ENCODE data around the gene USO1. TPM values are rescaled to one million over a fixed set of nuclear protein-coding genes. Genes with fewer than 3 reads are reported as not detected.

USO1 gene
- total RNA-seq, 1 donor from 2014 or later = 48.5 TPM

- Mint-ChIP-seq H3K4me1 (ENCODE audit: unreplicated experiment) (peaks cover 5% of the 10 kb centered on the region), H3K27ac (ENCODE audit: unreplicated experiment) (no peak overlapping the region), H3K27me3 (ENCODE audit: unreplicated experiment) (peaks cover 4% of the 10 kb centered on the region), H3K4me3 (ENCODE audit: unreplicated experiment) (no peak overlapping the region), H3K36me3 (ENCODE audit: low read depth, unreplicated experiment) (no peaks in the 10 kb centered on the region), H3K9me3 (ENCODE audit: unreplicated experiment) (no peaks in the 10 kb centered on the region)
- no peak for TF ChIP-seq CTCF (IDR thresholded peaks at IDR 0.05; ENCODE audit: unreplicated experiment)
- DNase-seq (ENCODE audit: low spot score) = no peak
Observed at GRCh38 chr4:75834095-75834771, 109.9 kb downstream of the USO1 start.

GRCh38 chr4:75834772-75835154 is 110.4 kb downstream of the USO1 start:
- Mint-ChIP-seq H3K27me3 (ENCODE audit: unreplicated experiment) (peaks cover 4% of the 10 kb centered on the region), H3K4me1 (ENCODE audit: unreplicated experiment) (peaks cover 5% of the 10 kb centered on the region), H3K27ac (ENCODE audit: unreplicated experiment) (no peak overlapping the region), H3K4me3 (ENCODE audit: unreplicated experiment) (no peak overlapping the region), H3K9me3 (ENCODE audit: unreplicated experiment) (no peaks in the 10 kb centered on the region), H3K36me3 (ENCODE audit: low read depth, unreplicated experiment) (no peaks in the 10 kb centered on the region)
- TF ChIP-seq CTCF (IDR thresholded peaks at IDR 0.05; ENCODE audit: unreplicated experiment) = no peak
- DNase-seq (ENCODE audit: low spot score) = no peak

GRCh38 chr4:75841641-75842520 is 117.5 kb downstream of the USO1 start:
- H3K27ac Mint-ChIP-seq (ENCODE audit: unreplicated experiment) = no peak overlapping the region
- H3K27me3 Mint-ChIP-seq (ENCODE audit: unreplicated experiment) = peaks cover 4% of the 10 kb centered on the region
- H3K36me3 Mint-ChIP-seq (ENCODE audit: low read depth, unreplicated experiment) = no peaks in the 10 kb centered on the region
- TF ChIP-seq CTCF (IDR thresholded peaks at IDR 0.05; ENCODE audit: unreplicated experiment) = no peak
- H3K9me3 Mint-ChIP-seq (ENCODE audit: unreplicated experiment) = no peaks in the 10 kb centered on the region
- DNase-seq (ENCODE audit: low spot score) = no peak
- no peak overlapping the region for H3K4me3 Mint-ChIP-seq (ENCODE audit: unreplicated experiment)
- peaks cover 14% of the 10 kb centered on the region for H3K4me1 Mint-ChIP-seq (ENCODE audit: unreplicated experiment)

GRCh38 chr4:75843596-75843995 is 119.2 kb downstream of the USO1 start:
- no peak for TF ChIP-seq CTCF (IDR thresholded peaks at IDR 0.05; ENCODE audit: unreplicated experiment)
- no peak for DNase-seq (ENCODE audit: low spot score)
- H3K27me3 Mint-ChIP-seq (ENCODE audit: unreplicated experiment) = peaks cover 2% of the 10 kb centered on the region
- no peaks in the 10 kb centered on the region for H3K36me3 Mint-ChIP-seq (ENCODE audit: low read depth, unreplicated experiment)
- H3K4me3 Mint-ChIP-seq (ENCODE audit: unreplicated experiment) = no peak overlapping the region
- H3K4me1 Mint-ChIP-seq (ENCODE audit: unreplicated experiment) = peaks cover 16% of the 10 kb centered on the region
- H3K9me3 Mint-ChIP-seq (ENCODE audit: unreplicated experiment) = no peaks in the 10 kb centered on the region
- no peak overlapping the region for H3K27ac Mint-ChIP-seq (ENCODE audit: unreplicated experiment)

Data from endothelial cell (in vitro differentiated cells).